ENCODE data around the gene FAM107B.

DNA sequence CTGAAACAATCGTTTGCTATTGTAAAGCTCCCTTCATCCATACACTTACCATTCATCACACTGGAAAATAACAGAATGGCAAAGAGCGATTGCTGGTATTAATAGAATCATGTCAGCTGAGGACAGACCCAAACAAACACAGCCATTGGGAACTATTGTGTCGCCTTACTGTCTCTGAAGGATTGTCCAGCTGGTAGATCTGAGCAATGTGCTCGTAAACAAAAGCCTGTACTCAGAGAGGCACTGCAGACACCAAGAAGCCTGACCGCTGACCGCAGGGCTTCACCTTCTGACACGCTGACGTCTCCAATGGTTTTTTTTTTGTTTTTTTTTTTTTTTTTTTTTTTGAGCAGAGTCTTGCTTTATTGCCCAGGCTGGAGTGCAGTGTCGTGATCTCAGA, 292.9 kb downstream of the FAM107B start:
- TF ChIP-seq YY1 (IDR thresholded peaks at IDR 0.05; ENCODE audit: low read depth) (no peak), EP300 (IDR thresholded peaks at IDR 0.05; ENCODE audit: borderline replicate concordance) (no peak), MAX (IDR thresholded peaks at IDR 0.05) (no peak)
